ENCODE data around the gene TMEM238L.
"Not testable (repeated sequence)": the region's sequence is repeated elsewhere in the genome, so short reads cannot be mapped to it uniquely, and the experiment has no call there.

The TMEM238L gene

GRCh38 chr17:10803830-10804475 is at the start of gene TMEM238L:
Gene TMEM238L, minus strand, starts transcription at chr17:10804099. Its CDS starts 136 bp downstream, at chr17:10803963.
- DNase-seq: no peak

GRCh38 chr17:10846636-10847035 is 42.7 kb upstream of the TMEM238L start:
- DNase-seq: not testable (repeated sequence)

GRCh38 chr17:10845388-10845751 is 41.5 kb upstream of the TMEM238L start:
- no peak for DNase-seq

GRCh38 chr17:10844621-10845387 is 40.9 kb upstream of the TMEM238L start:
- peak; percentile 76 for DNase-seq

GRCh38 chr17:10843811-10844210 is 39.9 kb upstream of the TMEM238L start:
- DNase-seq: peak; percentile 28

GRCh38 chr17:10842658-10843057 is 38.8 kb upstream of the TMEM238L start:
- DNase-seq: no peak

- DNase-seq: no peak
These were observed 34.8 kb upstream of the TMEM238L start for GRCh38 chr17:10838682-10839081.

- DNase-seq: no peak
These were observed 34.0 kb upstream of the TMEM238L start, which contains the start of gene PIRT for GRCh38 chr17:10837921-10838320. Gene PIRT, minus strand, starts transcription at chr17:10838087. Its CDS starts 12,442 bp downstream, at chr17:10825645.

- no peak for DNase-seq
These were observed 33.2 kb upstream of the TMEM238L start for GRCh38 chr17:10836966-10837590.

- DNase-seq: no peak
These were observed 32.2 kb upstream of the TMEM238L start for GRCh38 chr17:10836145-10836544.

- DNase-seq: no peak
These were observed 27.8 kb upstream of the TMEM238L start for GRCh38 chr17:10831696-10832095.

GRCh38 chr17:10827898-10828552 is 24.1 kb upstream of the TMEM238L start:
- DNase-seq: no peak

- no peak for DNase-seq
These were observed 21.0 kb upstream of the TMEM238L start for GRCh38 chr17:10824874-10825273.

- DNase-seq: no peak
These were observed 17.9 kb upstream of the TMEM238L start for GRCh38 chr17:10821770-10822169.

GRCh38 chr17:10821054-10821453 is 17.2 kb upstream of the TMEM238L start:
- DNase-seq: no peak

- DNase-seq: no peak
These were observed 11.4 kb upstream of the TMEM238L start for GRCh38 chr17:10815319-10815718.

GRCh38 chr17:10814075-10814474 is 10.2 kb upstream of the TMEM238L start:
- DNase-seq: no peak

- DNase-seq: no peak
These were observed 8.8 kb upstream of the TMEM238L start for GRCh38 chr17:10812674-10813073.

GRCh38 chr17:10809605-10810004 is 5.7 kb upstream of the TMEM238L start:
- DNase-seq: no peak

- no peak for DNase-seq
These were observed 3.8 kb upstream of the TMEM238L start for GRCh38 chr17:10807704-10808128.

- no peak for DNase-seq
These were observed 2.8 kb upstream of the TMEM238L start for GRCh38 chr17:10806545-10807262.

- DNase-seq: no peak
These were observed 2.0 kb upstream of the TMEM238L start for GRCh38 chr17:10805911-10806310.

- DNase-seq: no peak
These were observed 647 bp upstream of the TMEM238L start for GRCh38 chr17:10804546-10804945.

All from right hindlimb (tissue), 1 donor.